Renal cortex interstitium (tissue), 15 donors: ENCODE results near the gene DRD3. TPM values are rescaled to one million over a fixed set of nuclear protein-coding genes. Genes with fewer than 3 reads are reported as not detected.

ENCODE experiments used
- DNase-seq, 11 donors: peaks; one replicate each; pipeline ENCODE4 v3.0.0-alpha.2; 2013; ENCODE audit warnings: low read depth in 9 of 11, low spot score in 4 of 11; ENCODE audit errors: extremely low read depth in 1 of 11
- long read RNA-seq, 16 experiments: transcript quantifications; one replicate each; lab custom pipeline, GENCODE V29; 2026
- polyA plus RNA-seq, 3 donors: library from polyadenylated mRNA; unstranded; fragments of 120-200 nt; gene quantifications; one replicate each; pipeline ENCODE4 v1.2.1, GENCODE V29; 2013; ENCODE audit not compliant: insufficient read length in 3 of 3

Gene DRD3
- not detected for polyA plus RNA-seq
- long read RNA-seq, donor 1, result 0 reads
- long read RNA-seq, donor 2, result 0 reads
- long read RNA-seq, donor 3, result 0 reads
- long read RNA-seq, donor 4, result 0 reads
- long read RNA-seq, donor 5, result 0 reads
- long read RNA-seq, donor 6, result 0 reads
- long read RNA-seq, donor 7, result 0 reads
- long read RNA-seq, donor 8, result 0 reads
- long read RNA-seq, donor 9, result 0 reads
- long read RNA-seq, donor 10, result 0 reads
- long read RNA-seq, donor 11, result 0 reads
- long read RNA-seq, donor 12, result 0 reads
- long read RNA-seq, donor 13, result 0 reads
- long read RNA-seq, donor 14, result 0 reads
- long read RNA-seq, donor 15, result 0 reads
- long read RNA-seq, donor 16, result 0 reads

- DNase-seq, result peak; percentile 50 to 84 (median 69)
Measured at GRCh38 chr3:114178770-114179368, at the start of gene DRD3. DRD3 (minus strand) TSS chr3:114179052; CDS start chr3:114171992, 7,060 bp downstream.

- DNase-seq, result no peak
Measured at GRCh38 chr3:114227076-114227475, 48.2 kb upstream of the DRD3 start.

GRCh38 chr3:114226313-114226712 is 47.5 kb upstream of the DRD3 start:
- DNase-seq, result no peak

- DNase-seq, result no peak
Measured at GRCh38 chr3:114223143-114223542, 44.3 kb upstream of the DRD3 start.

GRCh38 chr3:114221881-114222264 is 43.0 kb upstream of the DRD3 start:
- DNase-seq, result no peak

- DNase-seq, result no peak
Measured at GRCh38 chr3:114221165-114221880, 42.5 kb upstream of the DRD3 start.

GRCh38 chr3:114219741-114220140 is 40.9 kb upstream of the DRD3 start:
- no peak for DNase-seq

- DNase-seq, result no peak
Measured at GRCh38 chr3:114218578-114219185, 39.8 kb upstream of the DRD3 start.

GRCh38 chr3:114218006-114218405 is 39.2 kb upstream of the DRD3 start:
- no peak for DNase-seq

- no peak for DNase-seq
Measured at GRCh38 chr3:114217266-114217665, 38.4 kb upstream of the DRD3 start.

GRCh38 chr3:114216186-114216970 is 37.5 kb upstream of the DRD3 start:
- DNase-seq, result no peak

- no peak for DNase-seq
Measured at GRCh38 chr3:114214542-114215341, 35.9 kb upstream of the DRD3 start.

GRCh38 chr3:114213627-114214541 is 35.0 kb upstream of the DRD3 start:
- DNase-seq, result peak in 9 of 11 donors; percentile 5 to 32 (median 16)

GRCh38 chr3:114213292-114213626 is 34.4 kb upstream of the DRD3 start:
- DNase-seq, result peak in 2 of 11 donors; percentile 3 to 7

- no peak for DNase-seq
Measured at GRCh38 chr3:114212646-114213045, 33.8 kb upstream of the DRD3 start.

- no peak for DNase-seq
Measured at GRCh38 chr3:114207768-114208167, 28.9 kb upstream of the DRD3 start.

- no peak for DNase-seq
Measured at GRCh38 chr3:114206342-114206741, 27.5 kb upstream of the DRD3 start.
